ENCODE measurements around the gene AKT1.
A peak's percentile ranks its signal among the peaks of the same experiment; 100 is the strongest.

AKT1 gene

GRCh38 chr14:104772707-104773504 is 22.6 kb downstream of the AKT1 start:
- no peak for DNase-seq (ENCODE audit: low read depth)

GRCh38 chr14:104771918-104772706 is 23.4 kb downstream of the AKT1 start:
- DNase-seq (ENCODE audit: low read depth): no peak

GRCh38 chr14:104771374-104771773 is 24.2 kb downstream of the AKT1 start:
- no peak for DNase-seq (ENCODE audit: low read depth)

- no peak for DNase-seq (ENCODE audit: low read depth)
Observed at GRCh38 chr14:104770851-104771272, 24.7 kb downstream of the AKT1 start.

GRCh38 chr14:104770072-104770579 is 25.4 kb downstream of the AKT1 start:
- DNase-seq (ENCODE audit: low read depth): no peak

- no peak for DNase-seq (ENCODE audit: low read depth)
Observed at GRCh38 chr14:104769324-104770071, 26.1 kb downstream of the AKT1 start.

DNA sequence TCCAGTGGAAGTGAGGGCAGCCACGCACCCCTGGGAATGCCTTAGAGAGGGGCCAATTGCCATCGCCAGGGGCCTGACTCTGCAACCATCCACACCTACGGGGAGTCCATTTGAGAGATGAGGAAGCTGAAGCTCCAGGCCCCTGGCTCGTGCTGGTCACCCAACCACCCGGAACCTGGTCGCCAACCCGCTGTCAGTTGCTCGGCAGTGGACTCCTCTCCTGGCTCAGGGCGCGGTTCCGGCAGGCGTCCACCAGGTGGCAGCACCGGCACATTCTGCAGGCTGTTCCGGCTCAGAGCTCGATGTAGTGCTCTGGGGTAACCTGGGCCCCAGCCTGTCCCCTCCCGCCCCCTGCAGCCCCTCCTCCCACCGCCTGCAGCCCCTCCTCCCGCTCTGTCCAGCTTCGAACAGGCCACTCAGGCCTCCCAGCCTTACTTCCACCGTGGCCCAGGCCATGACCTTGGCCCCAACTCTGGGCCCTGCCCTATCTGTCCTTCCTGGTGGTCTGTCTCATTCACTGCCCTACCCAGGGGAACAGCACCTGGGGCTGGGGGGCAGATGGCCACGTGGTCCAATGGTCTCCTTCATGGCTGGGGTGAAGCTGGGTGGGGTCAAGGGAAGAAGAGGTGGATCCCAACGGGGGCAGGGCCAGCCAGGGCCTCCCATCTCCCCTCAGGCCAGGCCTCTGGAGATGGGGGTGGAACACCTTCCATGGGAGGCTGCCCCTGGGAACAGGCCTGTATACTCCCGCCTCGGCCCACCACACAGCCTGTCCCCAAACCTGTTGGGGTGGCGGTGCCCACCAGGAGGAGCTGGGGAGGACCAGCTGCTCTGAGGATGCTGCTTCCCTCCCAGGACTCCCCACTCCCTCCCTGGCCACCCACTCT is 26.9 kb downstream of the AKT1 start:
- peak; percentile 93 for DNase-seq (ENCODE audit: low read depth)

DNA sequence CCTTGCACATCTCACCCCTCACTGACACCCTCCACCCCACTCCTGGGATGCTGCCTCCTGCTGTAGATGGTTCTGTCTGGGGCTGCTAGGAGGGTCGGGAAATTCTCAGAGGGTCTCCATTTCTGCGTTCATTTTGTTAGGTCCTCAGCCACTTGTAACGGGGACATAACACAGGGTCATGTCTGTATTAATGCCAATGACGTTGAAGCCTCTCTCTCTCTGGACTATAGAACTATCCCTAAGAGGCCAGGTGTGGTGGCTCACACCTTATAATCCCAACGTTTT is 28.0 kb downstream of the AKT1 start:
- no peak for DNase-seq (ENCODE audit: low read depth)

- no peak for DNase-seq (ENCODE audit: low read depth)
Observed at GRCh38 chr14:104766863-104767633, 28.5 kb downstream of the AKT1 start.

GRCh38 chr14:104766256-104766862 is 29.2 kb downstream of the AKT1 start:
- DNase-seq (ENCODE audit: low read depth): no peak

DNA sequence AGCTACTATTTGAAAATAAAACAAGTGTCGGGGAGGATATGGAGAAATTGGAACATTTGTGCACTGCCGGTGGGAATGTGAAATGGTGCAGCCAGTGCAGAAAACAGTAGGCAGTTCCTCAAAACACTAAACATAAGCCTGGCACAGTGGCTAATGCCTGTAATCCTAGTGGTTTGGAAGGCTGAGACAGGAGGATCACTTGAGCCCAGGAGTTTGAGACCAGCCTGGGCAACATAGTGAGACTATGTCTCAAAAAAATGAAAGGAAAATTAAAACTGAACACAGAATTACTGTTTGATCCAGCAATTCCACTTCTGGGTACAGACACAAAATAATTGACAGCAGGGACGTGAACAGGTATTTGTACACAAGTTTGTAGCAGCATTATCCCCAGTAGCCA is 30.0 kb downstream of the AKT1 start:
- no peak for DNase-seq (ENCODE audit: low read depth)

- DNase-seq (ENCODE audit: low read depth): no peak
Observed at GRCh38 chr14:104758981-104759969, 36.3 kb downstream of the AKT1 start.

DNA sequence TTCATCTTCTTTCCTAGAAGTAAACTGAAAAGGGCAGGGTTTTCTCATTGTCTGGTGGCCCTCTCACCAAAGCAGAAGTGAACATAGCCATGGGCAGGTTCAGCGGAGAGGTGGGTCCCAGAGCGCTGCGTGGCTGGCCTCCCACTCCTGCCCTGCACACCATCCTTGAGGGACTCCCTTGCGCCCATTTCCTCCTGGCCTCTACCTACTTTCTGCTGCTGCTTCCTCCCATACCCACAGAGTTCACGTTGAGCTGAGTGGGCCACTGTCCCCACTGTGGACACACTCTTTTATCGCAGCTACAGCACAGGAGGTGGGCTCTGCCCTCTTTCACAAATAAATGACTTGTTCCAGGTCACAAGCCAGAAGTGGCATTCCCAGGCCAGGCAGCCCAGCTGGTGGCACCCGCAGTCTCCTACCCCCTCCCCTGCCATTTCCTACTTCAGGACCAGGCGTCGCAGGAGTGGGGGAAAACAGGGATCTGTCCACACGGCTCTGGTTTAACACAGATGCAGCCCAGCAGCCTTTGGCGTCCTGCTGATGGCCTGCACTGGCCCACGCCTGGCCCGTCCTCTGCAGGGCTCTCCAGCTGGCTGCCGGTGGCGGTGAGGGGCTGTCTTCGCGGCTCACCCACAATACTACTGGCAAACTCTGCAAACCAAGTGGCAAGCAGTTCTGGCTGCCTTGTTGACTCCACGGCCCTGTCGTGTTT is 37.7 kb downstream of the AKT1 start:
- DNase-seq (ENCODE audit: low read depth): no peak

DNA sequence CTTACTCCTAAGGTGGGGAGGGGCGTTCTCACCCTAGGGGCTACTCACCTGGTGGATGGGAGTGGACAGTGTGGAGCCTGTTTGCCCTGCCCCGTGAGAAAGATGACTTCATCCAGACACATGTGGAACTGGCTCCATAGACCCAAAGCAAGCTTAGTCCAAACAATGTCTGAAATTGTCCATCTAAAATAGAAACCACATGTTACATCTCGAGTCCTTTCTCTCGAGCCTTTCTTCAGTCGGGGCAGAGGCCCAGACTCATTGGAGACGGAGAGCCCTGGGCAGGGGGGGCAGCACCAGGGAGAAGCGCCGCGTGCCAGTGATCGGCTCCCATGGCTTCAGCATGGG is 38.3 kb downstream of the AKT1 start:
- no peak for DNase-seq (ENCODE audit: low read depth)

GRCh38 chr14:104756477-104757237 is 38.9 kb downstream of the AKT1 start:
- DNase-seq (ENCODE audit: low read depth): no peak

- no peak for DNase-seq (ENCODE audit: low read depth)
Observed at GRCh38 chr14:104755621-104756020, 39.9 kb downstream of the AKT1 start.

GRCh38 chr14:104754213-104754851 is 41.2 kb downstream of the AKT1 start:
- DNase-seq (ENCODE audit: low read depth): no peak
